NCI-H2227 (cell line): ENCODE measurements around the gene TGM1.
"Not testable (repeated sequence)": the region's sequence is repeated elsewhere in the genome, so short reads cannot be mapped to it uniquely, and the experiment has no call there.

Source experiments
- DNase-seq: peaks from one replicate; lab custom pipeline; 2025; ENCODE audit not compliant: unreplicated experiment; lab: John Stamatoyannopoulos, UW

The TGM1 gene

GRCh38 chr14:24234095-24235005, 28.6 kb downstream of the TGM1 start:
- DNase-seq: no peak

- DNase-seq: peak; percentile 39
Observed at GRCh38 chr14:24233538-24233866, 29.5 kb downstream of the TGM1 start.

DNA sequence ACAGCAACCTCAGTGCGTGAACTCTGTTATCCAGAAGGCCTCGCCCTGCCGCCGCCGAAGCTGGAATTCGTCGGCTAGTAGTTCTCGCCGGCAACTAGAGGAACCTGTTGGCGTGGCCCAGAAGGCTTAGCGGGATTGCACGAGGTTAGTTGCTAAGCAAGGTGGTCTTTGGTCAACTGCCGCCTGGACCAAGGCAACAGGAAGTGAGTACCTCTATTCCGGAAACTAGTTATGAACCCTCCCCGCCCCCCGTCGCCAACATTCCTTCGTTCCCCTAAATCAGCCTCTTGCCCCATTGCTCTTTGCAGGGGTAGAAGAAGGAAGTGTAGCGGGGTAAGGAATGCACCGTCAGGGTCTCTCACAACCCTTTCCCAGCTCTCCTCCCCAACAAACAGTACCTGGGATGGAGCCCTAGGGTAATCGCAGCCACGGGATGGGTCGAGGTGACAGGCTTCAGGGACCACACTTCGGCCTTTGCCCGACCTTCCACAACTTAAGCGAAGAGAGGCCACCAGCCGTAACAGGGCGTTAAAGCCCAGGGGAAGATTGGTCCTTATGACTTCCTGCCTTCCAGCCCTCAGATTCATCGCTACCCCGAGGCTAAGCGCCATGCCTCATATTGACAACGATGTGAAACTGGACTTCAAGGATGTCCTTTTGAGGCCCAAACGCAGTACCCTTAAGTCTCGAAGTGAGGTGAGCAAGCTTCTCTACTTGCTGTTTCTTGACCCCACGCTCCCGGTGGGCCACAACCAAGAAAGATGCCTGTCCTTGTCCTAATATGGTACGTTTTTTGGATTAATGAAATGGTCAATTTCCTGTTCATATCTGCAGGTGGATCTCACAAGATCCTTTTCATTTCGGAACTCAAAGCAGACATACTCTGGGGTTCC, 30.1 kb downstream of the TGM1 start, which contains the start of gene GMPR2:
Gene GMPR2, plus strand, starts transcription at position 285 of the 893 bp plus-strand sequence. Its CDS starts 325 bp downstream, at position 610.
- no peak for DNase-seq

- peak; percentile 91 for DNase-seq
Observed at GRCh38 chr14:24232121-24232644, 30.8 kb downstream of the TGM1 start, which contains the start of gene NEDD8. NEDD8 (minus strand) TSS chr14:24232367; CDS start chr14:24232267, 100 bp downstream.

DNA sequence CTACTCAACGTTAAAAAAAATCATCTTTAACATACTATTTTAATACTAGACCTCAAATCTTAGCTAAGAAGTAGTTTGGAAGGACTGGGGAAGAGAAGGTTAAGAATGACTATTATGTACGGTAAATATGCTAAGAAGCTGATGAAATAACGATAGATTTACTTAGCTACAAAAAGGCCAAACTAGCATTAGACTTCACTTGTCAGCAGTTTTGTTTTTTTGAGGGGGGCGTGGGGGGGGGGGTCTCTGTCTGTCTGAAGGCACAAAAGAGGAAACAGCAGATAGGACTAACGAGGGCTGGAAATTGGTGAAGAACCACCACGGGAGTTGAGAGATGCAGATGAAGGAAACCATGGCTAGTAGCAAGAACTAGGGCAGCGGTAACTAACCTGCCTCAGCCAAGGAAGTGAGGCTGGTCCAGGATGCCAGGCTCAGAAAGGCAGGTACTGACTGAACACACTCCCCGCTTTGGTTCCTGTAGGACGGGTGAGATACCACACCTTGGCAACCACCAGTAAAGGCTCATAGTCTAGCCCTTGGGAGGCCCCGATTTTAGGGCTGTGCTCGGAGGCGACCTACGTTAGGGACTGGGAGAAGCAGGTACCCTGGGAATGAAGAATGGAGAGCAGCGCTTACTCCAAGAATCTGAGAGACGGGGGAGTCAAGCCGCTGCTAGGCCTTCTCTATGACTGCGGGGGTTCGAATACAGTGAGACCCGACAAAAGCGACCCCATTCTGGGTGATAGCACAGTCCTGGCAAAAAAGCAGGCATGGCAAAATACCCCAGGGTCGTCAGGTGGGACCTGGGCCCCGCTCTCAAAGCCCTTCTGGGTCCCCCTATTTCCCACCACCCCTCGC, 31.5 kb downstream of the TGM1 start:
- DNase-seq: peak; percentile 41

DNA sequence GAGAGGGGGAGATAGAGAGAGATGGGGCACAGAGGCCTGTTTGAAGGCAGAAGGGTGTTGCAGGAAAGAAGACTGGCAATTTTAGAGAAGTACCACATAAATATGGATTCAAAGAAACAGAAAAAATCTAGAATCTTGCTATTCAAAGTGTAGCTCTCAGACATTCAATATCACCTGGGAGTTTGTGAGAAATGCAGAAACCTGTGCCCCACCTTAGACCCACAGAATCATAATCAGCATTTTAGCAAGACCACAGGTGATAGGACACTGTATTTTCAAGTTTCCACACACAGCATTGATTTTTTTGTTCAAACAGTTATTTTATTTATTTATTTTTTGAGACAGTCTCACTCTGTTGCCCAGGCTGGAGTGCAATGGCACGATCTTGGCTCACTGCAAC, 34.1 kb downstream of the TGM1 start:
- DNase-seq: no peak

DNA sequence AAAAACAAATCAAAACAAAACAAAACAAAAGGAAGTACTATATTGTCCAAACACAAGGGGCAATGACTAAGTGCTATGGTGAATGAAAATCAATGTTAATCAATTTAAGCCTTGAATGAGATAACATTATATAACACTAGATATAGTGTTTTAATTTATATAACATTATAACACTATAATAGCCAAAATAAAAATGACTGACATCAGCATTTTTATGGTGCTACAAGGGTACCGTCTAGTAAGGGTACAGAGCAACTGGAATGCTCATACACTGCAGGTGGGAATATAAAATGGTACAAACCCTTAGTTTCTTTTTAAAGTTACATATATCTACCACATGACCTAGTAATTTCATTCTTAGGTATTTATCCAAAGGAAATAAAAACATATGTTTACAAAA, 36.5 kb downstream of the TGM1 start:
- no peak for DNase-seq

DNA sequence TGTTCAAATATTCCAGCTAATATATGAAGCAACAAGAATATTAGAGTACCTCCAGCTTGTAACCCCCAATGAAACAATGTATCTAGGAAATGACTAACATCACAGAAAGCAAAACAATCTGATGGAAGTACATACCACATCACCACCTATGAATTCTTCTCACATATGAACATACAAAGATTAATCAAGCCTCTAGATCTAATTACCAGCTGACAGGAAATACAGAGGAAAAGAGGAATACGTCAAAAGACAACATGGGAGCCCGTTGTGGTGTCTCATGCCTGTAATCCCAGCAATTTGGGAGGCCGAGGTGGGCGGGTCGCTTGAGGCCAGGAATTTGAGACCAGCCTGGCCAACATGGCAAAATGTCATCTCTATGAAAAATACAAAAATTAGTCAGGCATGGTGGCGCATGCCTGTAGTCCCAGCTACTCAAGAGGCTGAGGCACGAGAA, 38.3 kb downstream of the TGM1 start:
- no peak for DNase-seq

- not testable (repeated sequence) for DNase-seq
Observed at GRCh38 chr14:24222987-24223386, 40.0 kb downstream of the TGM1 start.

DNA sequence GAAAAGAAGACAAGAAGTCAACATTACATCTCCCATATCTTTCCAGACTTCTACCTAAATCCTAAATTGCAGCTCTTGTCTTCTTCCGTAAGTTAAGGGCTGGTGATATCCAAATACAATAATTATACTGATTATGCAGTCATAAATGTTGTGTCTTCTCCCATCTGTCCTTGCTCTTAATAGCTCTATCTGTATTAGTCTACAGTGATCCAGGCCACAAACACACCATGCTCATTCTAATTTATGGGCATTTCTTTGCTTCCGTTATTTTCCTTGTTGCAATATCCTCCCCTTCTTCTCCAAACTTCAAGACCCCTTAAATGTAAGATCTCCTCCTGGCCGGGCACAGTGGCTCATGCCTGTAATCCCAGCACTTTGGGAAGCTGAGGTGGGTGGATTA, 43.5 kb downstream of the TGM1 start:
- DNase-seq: no peak

GRCh38 chr14:24219080-24219479, 43.9 kb downstream of the TGM1 start:
- no peak for DNase-seq

DNA sequence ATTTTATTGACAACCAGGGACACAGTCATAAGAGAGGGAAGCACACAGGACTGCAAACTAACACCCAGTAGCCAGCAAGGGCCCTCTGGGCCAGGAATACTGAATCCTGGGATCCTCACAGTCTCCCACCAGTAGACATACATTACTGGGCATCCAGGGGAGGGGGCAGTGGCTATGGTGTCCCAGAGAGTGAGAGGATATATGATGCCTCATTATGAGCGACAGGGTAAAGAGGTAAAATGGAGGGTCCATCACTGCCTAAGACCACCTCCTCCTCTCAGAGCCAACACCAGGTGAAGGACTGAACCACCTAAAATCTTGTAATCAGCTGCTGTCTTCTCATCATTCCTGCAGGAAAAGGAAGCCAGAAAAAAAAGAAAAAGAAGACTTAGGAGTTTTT, 46.1 kb downstream of the TGM1 start:
- DNase-seq: not testable (repeated sequence)

DNA sequence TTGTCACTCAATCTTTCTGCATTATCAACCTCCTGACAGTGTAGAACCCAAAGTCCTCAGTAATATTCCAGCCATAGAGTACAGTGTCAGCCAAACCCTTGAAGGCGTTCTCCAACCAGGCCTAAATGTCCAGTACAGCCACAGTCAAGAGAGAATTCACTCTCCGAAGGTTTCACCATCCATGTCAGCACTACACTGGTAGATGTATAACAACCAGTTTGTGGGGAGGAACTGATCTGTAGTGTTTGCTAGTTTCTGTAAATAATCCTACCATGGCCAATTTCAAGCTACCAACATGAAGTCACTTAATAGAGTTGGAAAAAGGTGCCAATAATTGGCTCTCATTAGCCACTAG, 46.7 kb downstream of the TGM1 start:
- DNase-seq: no peak

- peak; percentile 93 for DNase-seq
Observed at GRCh38 chr14:24215495-24216344, 47.3 kb downstream of the TGM1 start, which contains the start of gene MDP1. MDP1 (minus strand) TSS chr14:24216066; CDS start chr14:24215955, 111 bp downstream.

DNA sequence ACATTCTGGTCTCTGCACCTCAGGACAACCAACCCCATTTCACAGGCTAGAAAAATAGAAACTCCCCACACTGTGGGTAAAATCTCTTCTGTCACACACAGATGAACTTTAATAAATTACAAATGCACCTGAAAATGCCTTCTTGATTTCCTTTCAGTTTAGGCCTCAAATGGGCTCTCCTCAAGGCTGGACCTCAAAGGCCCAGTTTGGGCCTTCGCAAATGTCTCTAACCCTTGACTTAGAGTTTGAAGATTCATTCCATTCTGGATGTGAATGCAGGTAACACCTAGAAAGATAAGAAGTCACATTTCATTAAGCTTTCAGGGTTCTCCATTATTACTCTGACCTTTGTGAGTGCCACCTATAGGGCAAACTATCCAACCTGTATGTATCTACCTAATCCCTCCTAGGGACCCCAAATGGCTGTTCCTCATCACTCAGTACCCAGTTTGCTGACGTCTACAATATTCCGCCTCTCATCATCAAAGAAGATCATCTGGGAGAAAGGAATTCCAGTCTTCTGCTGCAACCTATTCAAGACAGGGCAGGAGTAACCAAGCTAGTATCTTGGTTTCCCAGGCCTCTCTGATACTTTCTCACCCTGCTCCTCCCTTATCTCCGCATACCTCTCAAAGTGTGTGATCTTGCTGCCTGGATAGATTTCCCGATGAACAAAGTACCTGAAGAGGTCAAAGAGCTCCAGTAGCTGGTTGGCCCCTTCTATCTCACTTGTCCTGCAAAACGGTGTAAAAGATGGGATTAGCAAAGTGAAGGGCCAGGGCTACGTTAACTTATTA, 48.9 kb downstream of the TGM1 start:
- DNase-seq: no peak

DNA sequence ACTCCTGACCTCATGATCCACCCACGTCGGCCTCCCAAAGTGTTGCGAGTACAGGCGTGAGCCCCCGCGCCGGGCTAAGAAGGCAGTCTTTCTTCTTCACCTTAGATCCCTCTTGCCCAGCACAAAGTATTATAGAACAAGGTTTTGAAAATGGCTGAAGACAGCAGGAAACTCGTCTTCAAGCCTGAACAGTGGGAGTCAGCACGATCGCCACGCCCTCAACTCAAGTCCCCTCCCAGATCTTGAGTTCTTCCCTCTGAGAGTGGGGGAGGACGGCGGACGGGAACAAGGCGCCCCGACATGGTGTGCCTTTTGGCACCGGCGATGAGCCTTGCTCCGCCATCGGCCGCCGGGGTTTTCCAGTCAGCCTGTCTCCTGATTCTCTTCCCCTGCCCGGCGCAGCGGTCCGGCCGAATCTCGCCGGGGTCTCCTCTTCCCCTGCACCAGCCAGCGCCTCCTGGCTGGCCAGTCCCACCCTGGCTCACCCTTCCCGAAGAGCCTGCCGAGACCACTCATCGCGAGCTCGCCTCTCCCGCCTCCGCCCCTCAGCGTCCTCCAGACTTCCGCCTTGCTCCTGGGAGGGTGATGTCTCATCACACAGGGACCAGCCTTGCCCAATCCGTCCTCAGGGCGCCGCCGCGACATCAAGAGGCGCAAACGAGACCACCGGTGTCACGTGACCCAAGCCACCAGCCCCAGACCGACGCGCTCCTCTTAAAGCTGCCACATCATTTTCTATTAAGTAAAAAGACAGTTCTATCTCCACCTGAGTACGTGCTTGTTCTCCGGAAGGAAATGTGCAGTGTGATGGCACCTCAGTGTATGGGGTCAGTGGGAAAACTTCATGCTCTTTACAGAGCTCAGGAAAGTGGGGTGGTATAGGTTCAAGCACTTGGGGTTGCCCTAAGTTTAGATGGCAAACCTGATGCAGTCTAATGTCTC, 49.8 kb downstream of the TGM1 start, which contains the start of gene CHMP4A:
Gene CHMP4A, minus strand, starts transcription at position 565 of the 942 bp plus-strand sequence. Its CDS starts 49 bp downstream, at position 516.
- peak; percentile 98 for DNase-seq

- DNase-seq: no peak
Observed at GRCh38 chr14:24211311-24211710, 51.7 kb downstream of the TGM1 start.
